HS-5 (cell line): ENCODE results near the gene PDZRN3.
A peak's percentile ranks its signal among the peaks of the same experiment; 100 is the strongest.

ENCODE experiments used
- DNase-seq: peaks from one replicate; pipeline ENCODE4 v3.0.0-alpha.2; 2012; ENCODE audit warnings: low read depth

Gene PDZRN3

GRCh38 chr3:73452729-73453128, 172.0 kb downstream of the PDZRN3 start:
- DNase-seq: no peak

DNA sequence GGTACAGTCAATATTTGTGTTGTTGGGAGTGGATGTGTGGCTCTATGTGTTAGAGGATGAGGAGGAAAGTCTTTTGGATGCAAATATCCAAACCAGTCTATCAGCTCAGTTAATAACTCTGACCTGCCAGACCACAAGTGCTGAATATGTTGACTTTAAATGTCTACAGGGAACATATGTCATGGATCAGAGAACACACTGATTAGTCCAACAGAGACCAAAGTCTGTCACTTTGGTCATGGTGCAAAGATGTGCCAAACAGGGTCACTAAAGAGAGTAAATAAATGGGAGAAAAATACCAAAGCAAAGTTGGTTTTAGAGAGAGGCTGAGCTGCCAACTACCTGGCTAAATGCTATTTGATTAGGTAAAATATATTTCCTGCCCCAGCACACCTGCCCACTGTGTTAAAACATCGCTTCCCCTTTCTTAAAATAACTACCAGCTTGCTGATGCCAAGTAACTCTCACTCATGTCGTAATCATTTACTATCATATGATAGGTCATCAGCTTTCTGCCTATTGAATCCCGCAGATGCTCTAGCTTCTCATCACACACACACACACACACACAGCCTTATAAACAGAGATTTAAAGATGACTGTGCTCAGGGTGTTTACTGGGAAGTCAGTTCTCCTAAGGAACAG, 173.3 kb downstream of the PDZRN3 start:
- no peak for DNase-seq

DNA sequence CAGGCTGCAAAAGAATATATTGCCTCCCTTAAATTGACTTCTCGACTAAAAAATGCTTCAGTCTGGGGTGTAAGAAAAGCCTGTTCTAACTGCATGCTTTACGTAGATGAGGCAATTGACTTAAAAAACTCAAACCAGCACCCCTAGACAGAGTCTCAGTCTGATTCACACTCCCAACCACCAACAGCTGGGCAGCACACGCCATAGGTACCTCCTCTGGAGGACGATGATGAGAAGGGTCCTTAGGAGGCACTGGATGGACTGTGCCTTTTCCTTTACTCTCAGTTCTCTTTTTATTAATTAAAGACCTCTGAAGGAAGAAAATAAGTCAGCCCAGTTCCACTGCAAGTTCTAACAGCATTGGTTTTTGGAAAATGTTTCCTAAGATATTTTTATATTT, 175.0 kb downstream of the PDZRN3 start:
- no peak for DNase-seq

DNA sequence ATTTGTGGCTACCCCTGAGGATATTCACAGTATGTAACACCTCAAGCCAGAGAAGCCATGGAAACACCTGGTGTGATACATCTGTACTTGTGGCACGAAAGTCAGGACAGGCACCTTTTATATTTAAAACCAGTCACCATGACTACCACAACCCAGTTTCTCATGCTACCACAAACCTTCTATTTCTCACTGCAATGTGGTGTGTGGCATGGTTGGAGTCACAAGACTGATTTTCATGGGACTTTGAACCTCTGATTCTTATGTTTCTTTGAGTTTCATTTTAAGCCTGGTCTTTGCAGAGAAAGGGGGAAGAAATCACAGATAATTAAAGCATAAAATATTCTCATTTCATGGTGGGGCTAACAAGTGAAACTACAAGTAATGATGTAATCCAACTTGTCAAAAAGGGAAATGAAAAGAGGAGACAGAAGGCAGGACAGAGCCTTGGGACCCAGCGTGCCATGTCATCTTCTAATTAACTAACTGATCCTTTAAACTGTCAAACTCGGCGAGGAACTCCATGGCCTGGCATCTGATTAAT, 175.9 kb downstream of the PDZRN3 start:
- DNase-seq: no peak

- DNase-seq: no peak
Observed at GRCh38 chr3:73448041-73448440, 176.7 kb downstream of the PDZRN3 start.

DNA sequence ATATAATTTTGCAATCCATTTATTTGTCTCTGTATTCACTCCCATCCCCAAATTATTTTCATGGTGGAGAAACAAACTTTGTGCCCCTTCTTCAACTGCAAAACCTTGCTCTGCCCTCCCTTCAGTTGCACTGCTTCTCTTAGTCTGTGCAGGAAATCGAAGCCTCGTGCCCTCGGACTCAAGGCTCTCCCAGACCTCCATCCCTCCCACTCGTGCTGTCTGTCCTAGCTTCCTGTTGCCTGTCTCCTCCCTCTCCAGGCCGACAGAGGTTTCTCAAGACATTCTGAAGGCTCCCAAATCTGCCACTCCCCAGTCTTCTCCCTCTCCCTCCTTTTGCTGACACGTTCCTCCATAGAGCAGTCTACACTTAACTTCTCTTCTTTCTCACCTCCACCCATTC, 177.6 kb downstream of the PDZRN3 start:
- no peak for DNase-seq

- no peak for DNase-seq
Observed at GRCh38 chr3:73446467-73447110, 178.2 kb downstream of the PDZRN3 start.

GRCh38 chr3:73442886-73443285, 181.9 kb downstream of the PDZRN3 start:
- DNase-seq: no peak

GRCh38 chr3:73442152-73442551, 182.6 kb downstream of the PDZRN3 start:
- no peak for DNase-seq

DNA sequence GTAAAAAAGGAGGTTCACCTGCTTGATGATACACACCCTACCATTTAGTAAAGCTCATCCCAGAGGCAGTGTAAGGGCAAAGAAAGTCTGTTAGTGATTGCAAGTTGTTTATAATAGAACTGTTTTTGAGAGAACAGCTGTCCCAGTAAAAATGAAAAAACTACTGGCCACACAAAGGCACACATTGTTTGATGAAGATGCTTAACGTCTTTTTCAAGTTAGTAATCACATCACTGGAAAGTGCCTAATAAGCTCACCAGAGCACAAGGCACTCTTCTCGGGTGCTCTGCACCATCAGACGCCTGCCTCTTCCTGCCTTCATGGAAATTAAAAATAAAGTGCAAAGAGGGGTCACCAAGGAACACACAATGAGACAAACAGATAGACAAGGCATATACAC, 186.9 kb downstream of the PDZRN3 start:
- DNase-seq: no peak

GRCh38 chr3:73435055-73435454, 189.7 kb downstream of the PDZRN3 start:
- no peak for DNase-seq

DNA sequence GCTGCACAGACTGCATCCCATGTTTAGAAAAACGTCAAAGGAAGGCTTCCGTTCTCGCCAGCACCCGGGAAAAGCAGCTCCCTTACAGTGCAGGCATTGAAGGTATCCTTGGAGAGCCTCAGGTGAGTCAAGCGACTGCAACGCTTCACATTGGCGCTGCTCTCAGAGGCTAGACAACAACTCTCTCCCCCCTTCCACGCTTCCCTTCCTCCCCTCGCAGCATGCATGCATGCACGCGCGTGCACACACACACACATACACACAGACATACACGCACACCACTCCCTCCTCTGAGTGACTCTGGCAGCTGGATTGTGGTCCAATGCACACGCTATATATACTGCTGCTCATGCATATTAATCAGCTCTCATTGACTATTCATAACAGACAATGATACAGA, 191.1 kb downstream of the PDZRN3 start:
- DNase-seq: no peak

GRCh38 chr3:73433079-73433478, 191.7 kb downstream of the PDZRN3 start:
- no peak for DNase-seq

DNA sequence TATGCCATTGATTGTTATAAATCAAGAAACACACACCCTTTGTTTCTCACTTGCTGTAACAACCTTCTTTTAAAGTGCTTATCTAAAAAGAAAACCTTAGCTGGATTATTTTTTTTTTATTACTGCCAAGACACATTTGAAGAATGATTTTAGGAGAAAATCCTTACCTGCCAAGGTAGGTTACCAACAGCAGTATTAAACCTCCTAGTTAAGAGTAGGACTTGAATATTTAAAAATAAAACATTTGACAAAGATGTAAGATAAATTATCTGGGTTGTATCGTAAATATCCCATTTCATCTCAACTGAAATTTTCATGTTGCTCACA, 192.1 kb downstream of the PDZRN3 start:
- no peak for DNase-seq

DNA sequence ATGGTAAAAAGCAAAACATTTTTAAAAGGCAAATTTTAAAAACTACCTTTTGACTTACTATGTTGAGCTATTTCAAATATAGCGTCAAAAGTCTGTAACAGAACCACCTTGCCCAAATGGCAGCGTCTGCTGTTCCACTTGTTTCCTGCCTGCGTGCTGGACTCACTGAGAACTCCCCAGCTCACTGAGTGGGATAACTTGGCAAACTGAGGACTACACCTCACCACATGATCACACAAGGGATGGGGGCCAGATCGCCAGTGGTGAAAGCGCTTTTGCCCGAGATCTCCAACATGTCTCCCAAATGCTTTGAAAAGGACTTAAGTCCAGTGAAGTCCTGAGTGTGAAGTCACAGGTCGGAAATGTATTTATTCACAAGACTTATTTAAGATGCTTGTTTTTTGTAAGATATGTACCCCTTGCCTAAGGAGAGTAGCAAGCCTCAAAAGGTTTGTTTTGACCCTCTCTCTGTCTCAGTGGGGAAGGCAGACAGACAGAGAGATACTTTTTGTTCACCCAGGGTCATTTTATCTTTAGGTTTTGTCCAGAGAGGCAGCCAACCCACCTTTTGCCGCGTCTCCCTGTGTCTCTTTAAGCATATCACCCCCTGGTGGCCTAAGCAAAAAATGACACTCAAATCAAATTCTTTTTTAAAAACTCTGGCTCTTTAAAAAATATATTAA, 192.6 kb downstream of the PDZRN3 start:
- peak; percentile 24 for DNase-seq

- DNase-seq: no peak
Observed at GRCh38 chr3:73431183-73431900, 193.4 kb downstream of the PDZRN3 start.

DNA sequence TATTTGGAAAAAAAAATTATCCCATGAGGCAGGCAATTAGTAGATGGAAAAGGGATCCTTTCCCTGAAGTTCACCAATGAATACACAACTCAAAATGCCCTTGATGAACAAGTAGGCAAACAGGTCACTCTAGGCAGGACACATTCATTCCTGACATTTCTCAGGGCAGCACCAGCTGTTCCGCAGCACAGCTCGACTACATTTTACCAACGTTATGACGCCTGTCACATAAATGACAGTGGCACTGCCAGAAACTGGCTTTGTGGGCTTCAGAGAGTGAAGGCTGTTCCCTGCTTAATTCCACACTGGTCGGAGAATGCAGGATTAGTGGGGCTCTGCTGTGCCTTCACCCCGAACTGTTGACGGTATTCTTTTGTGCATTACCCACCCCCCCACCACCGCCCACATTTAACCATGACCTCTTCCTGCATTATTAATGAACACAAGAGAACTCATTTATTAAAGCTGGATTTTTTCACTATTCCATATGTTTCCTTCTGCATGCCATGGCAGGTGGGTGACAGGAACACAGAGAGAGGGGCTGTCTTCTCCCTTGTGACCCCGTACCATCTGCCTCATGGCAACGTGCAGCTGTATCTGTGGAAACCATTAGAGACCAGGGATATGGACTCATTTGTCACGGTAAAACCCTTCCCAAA, 197.6 kb downstream of the PDZRN3 start:
- DNase-seq: no peak

GRCh38 chr3:73426606-73427005, 198.1 kb downstream of the PDZRN3 start:
- DNase-seq: no peak

DNA sequence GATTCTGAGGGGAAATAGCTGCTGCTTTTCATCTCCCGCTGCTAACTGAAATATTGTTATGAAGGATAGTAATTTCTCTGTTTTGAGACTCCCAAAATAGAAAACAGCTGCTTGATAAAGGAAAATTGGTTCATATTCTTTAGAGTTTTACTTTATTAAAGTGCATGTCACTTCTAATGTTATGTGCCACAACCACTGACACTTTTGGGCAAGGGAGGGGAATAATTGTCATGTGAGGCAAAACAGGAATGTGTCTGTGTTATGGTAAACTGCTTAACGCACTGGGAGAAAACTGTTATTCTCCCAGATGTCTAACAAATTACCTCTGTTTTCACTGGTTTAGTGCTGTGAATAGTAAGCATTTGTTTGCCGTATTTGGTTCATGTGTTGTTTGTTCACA, 201.6 kb downstream of the PDZRN3 start:
- DNase-seq: no peak

DNA sequence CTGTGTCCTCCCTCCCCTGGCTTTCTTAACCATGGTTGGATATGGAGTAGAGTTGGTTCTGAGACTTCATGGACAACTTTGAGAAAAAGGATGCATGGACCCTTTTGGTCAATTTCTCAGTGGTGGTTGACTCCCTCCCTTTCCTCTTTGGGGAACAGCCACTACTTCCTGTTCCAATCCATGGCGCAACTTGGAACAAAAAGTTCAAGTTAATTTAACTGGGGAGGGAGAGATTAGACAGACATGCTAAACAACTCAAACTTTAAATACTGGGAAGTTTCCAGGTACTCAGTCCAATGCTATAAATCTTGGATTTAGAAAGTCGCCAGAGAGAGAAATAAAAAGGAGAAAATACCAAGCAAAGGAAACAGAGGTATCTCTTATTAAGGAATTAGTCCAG, 202.2 kb downstream of the PDZRN3 start:
- no peak for DNase-seq

DNA sequence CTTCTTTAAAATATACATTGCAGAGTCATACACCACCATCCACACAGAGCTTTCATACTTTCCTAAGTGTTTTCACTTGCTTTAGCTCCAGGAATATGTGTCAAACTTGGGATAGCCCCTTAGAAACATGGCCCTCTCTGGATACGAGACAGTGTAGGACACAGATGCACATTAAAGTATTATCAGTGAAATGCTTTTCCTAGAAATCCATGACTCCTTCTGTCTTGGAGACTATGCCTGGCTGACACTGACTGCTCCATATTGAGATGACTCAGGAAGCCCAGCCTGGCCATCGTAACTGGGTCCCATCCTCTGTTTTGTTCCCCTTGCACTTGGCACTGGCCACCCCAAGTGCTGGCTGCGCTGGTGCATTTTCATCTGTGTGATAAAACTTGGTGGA, 204.8 kb downstream of the PDZRN3 start:
- DNase-seq: no peak

GRCh38 chr3:73419179-73419803, 205.4 kb downstream of the PDZRN3 start:
- peak; percentile 53 for DNase-seq
